ENCODE data around the gene SULT6B1. TPM values are rescaled to one million over a fixed set of nuclear protein-coding genes. Genes with fewer than 3 reads are reported as not detected.
A peak's percentile ranks its signal among the peaks of the same experiment; 100 is the strongest.

Gene SULT6B1
- polyA plus RNA-seq, 4 donors = not detected

GRCh38 chr2:37171624-37171950, 16.9 kb downstream of the SULT6B1 start:
- Histone ChIP-seq H3K36me3 (ENCODE audit: control insufficient read depth in 3 of 3, insufficient read depth in 2 of 3, low read depth in 1 of 3, low read length in 3 of 3) (no peaks in the 10 kb centered on the region), H3K27ac (ENCODE audit: low read depth in 1 of 3, low read length in 2 of 3) (no peak overlapping the region), H3K4me1 (ENCODE audit: control insufficient read depth in 3 of 3, insufficient read depth in 2 of 3, low read depth in 1 of 3, low read length in 2 of 3) (peaks cover 0 to 3% (median 0%) of the 10 kb centered on the region in 3 donors), H3K4me3 (ENCODE audit: low read depth in 1 of 3, low read length in 3 of 3) (no peak overlapping the region), H3K9me3 (ENCODE audit: control insufficient read depth in 2 of 2, insufficient read depth in 1 of 2, low read depth in 1 of 2, low read length in 1 of 2) (no peaks in the 10 kb centered on the region), H3K27me3 (ENCODE audit: control insufficient read depth in 3 of 3, insufficient read depth in 3 of 3, low read length in 3 of 3) (no peaks in the 10 kb centered on the region)
- FAIRE-seq = no peak
- DNase-seq = no peak

GRCh38 chr2:37168217-37168981, 20.1 kb downstream of the SULT6B1 start:
- FAIRE-seq = no peak
- H3K4me1 ChIP-seq (ENCODE audit: control insufficient read depth in 3 of 3, insufficient read depth in 2 of 3, low read depth in 1 of 3, low read length in 2 of 3) = peaks cover 0 to 3% (median 0%) of the 10 kb centered on the region in 3 donors
- peaks cover 0 to 15% of the 10 kb centered on the region in 2 donors for H3K9me3 ChIP-seq (ENCODE audit: control insufficient read depth in 2 of 2, insufficient read depth in 1 of 2, low read depth in 1 of 2, low read length in 1 of 2)
- peak overlapping the region; percentile 36 to 89 (median 79) for H3K27ac ChIP-seq (ENCODE audit: low read depth in 1 of 3, low read length in 2 of 3)
- H3K27me3 ChIP-seq (ENCODE audit: control insufficient read depth in 3 of 3, insufficient read depth in 3 of 3, low read length in 3 of 3) = no peaks in the 10 kb centered on the region
- WGBS, 3 donors = 37 to 57% (median 49%) methylated on average over 17 of the region's 17 CpGs
- H3K36me3 ChIP-seq (ENCODE audit: control insufficient read depth in 3 of 3, insufficient read depth in 2 of 3, low read depth in 1 of 3, low read length in 3 of 3) = no peaks in the 10 kb centered on the region
- peak; percentile 37 to 48 for DNase-seq
- H3K4me3 ChIP-seq (ENCODE audit: low read depth in 1 of 3, low read length in 3 of 3) = peak overlapping the region in 1 of 3 donors; percentile 19

GRCh38 chr2:37167636-37168180, 20.8 kb downstream of the SULT6B1 start:
- Histone ChIP-seq H3K27me3 (ENCODE audit: control insufficient read depth in 3 of 3, insufficient read depth in 3 of 3, low read length in 3 of 3) (no peaks in the 10 kb centered on the region), H3K4me3 (ENCODE audit: low read depth in 1 of 3, low read length in 3 of 3) (no peak overlapping the region), H3K36me3 (ENCODE audit: control insufficient read depth in 3 of 3, insufficient read depth in 2 of 3, low read depth in 1 of 3, low read length in 3 of 3) (no peaks in the 10 kb centered on the region), H3K4me1 (ENCODE audit: control insufficient read depth in 3 of 3, insufficient read depth in 2 of 3, low read depth in 1 of 3, low read length in 2 of 3) (peaks cover 0 to 3% (median 0%) of the 10 kb centered on the region in 3 donors), H3K9me3 (ENCODE audit: control insufficient read depth in 2 of 2, insufficient read depth in 1 of 2, low read depth in 1 of 2, low read length in 1 of 2) (peaks cover 0 to 16% of the 10 kb centered on the region in 2 donors), H3K27ac (ENCODE audit: low read depth in 1 of 3, low read length in 2 of 3) (peak overlapping the region; percentile 36 to 89 (median 79))
- FAIRE-seq = peak; percentile 81
- peak; percentile 50 to 83 for DNase-seq
- 46 to 79% (median 62%) methylated on average over 3 of the region's 3 CpGs for WGBS, 3 donors

- no peak for FAIRE-seq
Observed at GRCh38 chr2:37164757-37165156, 23.7 kb downstream of the SULT6B1 start.

GRCh38 chr2:37156857-37157714, 31.4 kb downstream of the SULT6B1 start, which contains the start of gene EIF2AK2:
EIF2AK2 (minus strand) TSS chr2:37156980; CDS start chr2:37147806, 9,174 bp downstream.
- FAIRE-seq (no peak), DNase-seq (peak; percentile 83 to 93)
- H3K27me3 ChIP-seq (ENCODE audit: control insufficient read depth in 3 of 3, insufficient read depth in 3 of 3, low read length in 3 of 3) = no peaks in the 10 kb centered on the region
- peak within 1 kb of the TSS; percentile 93 to 98 (median 95) for H3K4me3 ChIP-seq (ENCODE audit: low read depth in 1 of 3, low read length in 3 of 3)
- H3K9me3 ChIP-seq (ENCODE audit: control insufficient read depth in 2 of 2, insufficient read depth in 1 of 2, low read depth in 1 of 2, low read length in 1 of 2) = no peaks in the 10 kb centered on the region
- peak within 1 kb of the TSS; percentile 66 to 96 (median 92) for H3K27ac ChIP-seq (ENCODE audit: low read depth in 1 of 3, low read length in 2 of 3)
- WGBS, 3 donors = 5 to 6% (median 5%) methylated on average over 41 to 55 of the region's 55 CpGs
- H3K4me1 ChIP-seq (ENCODE audit: control insufficient read depth in 3 of 3, insufficient read depth in 2 of 3, low read depth in 1 of 3, low read length in 2 of 3) = peaks cover 2 to 19% (median 5%) of the 10 kb centered on the region in 3 donors
- H3K36me3 ChIP-seq (ENCODE audit: control insufficient read depth in 3 of 3, insufficient read depth in 2 of 3, low read depth in 1 of 3, low read length in 3 of 3) = no peaks in the 10 kb centered on the region

More at GRCh38 chr2:37164757-37165156, 23.7 kb downstream of the SULT6B1 start:
- no peak overlapping the region for H3K4me3 ChIP-seq (ENCODE audit: low read depth in 1 of 3, low read length in 3 of 3)
- H3K4me1 ChIP-seq (ENCODE audit: control insufficient read depth in 3 of 3, insufficient read depth in 2 of 3, low read depth in 1 of 3, low read length in 2 of 3) = peaks cover 0 to 3% (median 0%) of the 10 kb centered on the region in 3 donors
- no peaks in the 10 kb centered on the region for H3K27me3 ChIP-seq (ENCODE audit: control insufficient read depth in 3 of 3, insufficient read depth in 3 of 3, low read length in 3 of 3)
- H3K36me3 ChIP-seq (ENCODE audit: control insufficient read depth in 3 of 3, insufficient read depth in 2 of 3, low read depth in 1 of 3, low read length in 3 of 3) = no peaks in the 10 kb centered on the region
- peaks cover 0 to 16% of the 10 kb centered on the region in 2 donors for H3K9me3 ChIP-seq (ENCODE audit: control insufficient read depth in 2 of 2, insufficient read depth in 1 of 2, low read depth in 1 of 2, low read length in 1 of 2)
- no peak for DNase-seq
- 92 to 97% (median 95%) methylated on average over 1 of the region's 1 CpG for WGBS, 3 donors
- no peak overlapping the region for H3K27ac ChIP-seq (ENCODE audit: low read depth in 1 of 3, low read length in 2 of 3)

GRCh38 chr2:37156071-37156856, 32.2 kb downstream of the SULT6B1 start:
- Histone ChIP-seq H3K4me1 (ENCODE audit: control insufficient read depth in 3 of 3, insufficient read depth in 2 of 3, low read depth in 1 of 3, low read length in 2 of 3) (peaks cover 2 to 19% (median 5%) of the 10 kb centered on the region in 3 donors), H3K4me3 (ENCODE audit: low read depth in 1 of 3, low read length in 3 of 3) (peak overlapping the region; percentile 93 to 98 (median 95)), H3K9me3 (ENCODE audit: control insufficient read depth in 2 of 2, insufficient read depth in 1 of 2, low read depth in 1 of 2, low read length in 1 of 2) (no peaks in the 10 kb centered on the region), H3K27ac (ENCODE audit: low read depth in 1 of 3, low read length in 2 of 3) (peak overlapping the region; percentile 66 to 96 (median 92)), H3K36me3 (ENCODE audit: control insufficient read depth in 3 of 3, insufficient read depth in 2 of 3, low read depth in 1 of 3, low read length in 3 of 3) (no peaks in the 10 kb centered on the region), H3K27me3 (ENCODE audit: control insufficient read depth in 3 of 3, insufficient read depth in 3 of 3, low read length in 3 of 3) (no peaks in the 10 kb centered on the region)
- DNase-seq (peak; percentile 46 to 80), FAIRE-seq (no peak)
- 0 to 2% (median 1%) methylated on average over 27 of the region's 27 CpGs for WGBS, 3 donors

GRCh38 chr2:37154785-37155184, 33.7 kb downstream of the SULT6B1 start:
- no peak for FAIRE-seq
- H3K9me3 ChIP-seq (ENCODE audit: control insufficient read depth in 2 of 2, insufficient read depth in 1 of 2, low read depth in 1 of 2, low read length in 1 of 2) = no peaks in the 10 kb centered on the region
- DNase-seq = no peak
- 83 to 96% (median 89%) methylated on average over 4 of the region's 4 CpGs for WGBS, 3 donors
- H3K27me3 ChIP-seq (ENCODE audit: control insufficient read depth in 3 of 3, insufficient read depth in 3 of 3, low read length in 3 of 3) = no peaks in the 10 kb centered on the region
- no peak overlapping the region for H3K4me3 ChIP-seq (ENCODE audit: low read depth in 1 of 3, low read length in 3 of 3)
- H3K27ac ChIP-seq (ENCODE audit: low read depth in 1 of 3, low read length in 2 of 3) = no peak overlapping the region
- no peaks in the 10 kb centered on the region for H3K36me3 ChIP-seq (ENCODE audit: control insufficient read depth in 3 of 3, insufficient read depth in 2 of 3, low read depth in 1 of 3, low read length in 3 of 3)
- H3K4me1 ChIP-seq (ENCODE audit: control insufficient read depth in 3 of 3, insufficient read depth in 2 of 3, low read depth in 1 of 3, low read length in 2 of 3) = peaks cover 2 to 19% (median 5%) of the 10 kb centered on the region in 3 donors
